IMR-90 (cell line): ENCODE results near the gene LRP1B. TPM values are rescaled to one million over a fixed set of nuclear protein-coding genes. Genes with fewer than 3 reads are reported as not detected.

Source experiments
- ATAC-seq: fragments of 200-7000 bp; cut with Tn5 transposase; 2 replicates; pipeline ENCODE4 v1.9.1; 2020; ENCODE audit warnings: low read depth, mild to moderate bottlenecking, moderate library complexity
- BruUV-seq: library from RNA; stranded (reverse); fragments of 400-500 nt; replicated peaks from 2 replicates; lab custom pipeline; 2021; lab: Mats Ljungman, UMichigan
- CTCF ChIA-PET: fragments of 300-600 bp; formaldehyde crosslinking; extraction: SDS; loops from one replicate; lab custom pipeline; 2021; ENCODE audit warnings: antibody characterized with exemption; lab: Yijun Ruan, JAX
- POLR2A ChIA-PET: fragments of 300-600 bp; sonication (Branson Sonifier 250); formaldehyde crosslinking; loops from one replicate; lab custom pipeline; 2022; ENCODE audit warnings: antibody characterized with exemption; ENCODE audit not compliant: unreplicated experiment; lab: Charles Lee
- DNase-seq: peaks from one replicate; pipeline ENCODE4 v3.0.0; 2013
- H2AFZ ChIP-seq: replicated peaks from 2 replicates; pipeline ENCODE3; 2013; ENCODE audit warnings: low read length, mild to moderate bottlenecking; ENCODE audit not compliant: poor library complexity
- H2AK5ac ChIP-seq: 2 replicates; pipeline ENCODE4 v1.6.1; 2013; ENCODE audit warnings: low read depth, low read length, inconsistent platforms
- H2AK9ac ChIP-seq: replicated peaks from 2 replicates; pipeline ENCODE3; 2013; ENCODE audit warnings: mild to moderate bottlenecking, low read depth, low read length, moderate library complexity; ENCODE audit not compliant: poor library complexity
- H2BK120ac ChIP-seq: 2 replicates; pipeline ENCODE4 v1.6.1; 2013; ENCODE audit warnings: low read depth, low read length, inconsistent platforms
- H2BK15ac ChIP-seq: 3 replicates; pipeline ENCODE4 v1.6.1; 2013; ENCODE audit warnings: low read depth, low read length, inconsistent platforms
- H2BK20ac ChIP-seq: 2 replicates; pipeline ENCODE4 v1.6.1; 2013; ENCODE audit warnings: low read depth, mild to moderate bottlenecking, inconsistent platforms, low read length, moderate library complexity
- H2BK5ac ChIP-seq: 2 replicates; pipeline ENCODE4 v1.6.1; 2013; ENCODE audit warnings: mild to moderate bottlenecking, low read depth, low read length, inconsistent platforms; ENCODE audit not compliant: poor library complexity, severe bottlenecking
- H3K14ac ChIP-seq: replicated peaks from 2 replicates; pipeline ENCODE4 v1.6.1; 2013; ENCODE audit warnings: low read depth, low read length, inconsistent platforms
- H3K18ac ChIP-seq: 2 replicates; pipeline ENCODE4 v1.6.1; 2013; ENCODE audit warnings: low read depth, low read length, control low read depth
- H3K23ac ChIP-seq: 2 replicates; pipeline ENCODE4 v1.6.1; 2013; ENCODE audit warnings: low read depth, low read length, inconsistent platforms
- H3K27ac ChIP-seq: 2 replicates; pipeline ENCODE4 v1.5.1; 2013; ENCODE audit warnings: mild to moderate bottlenecking, control low read depth, low read length; ENCODE audit not compliant: insufficient read depth
- H3K27me3 ChIP-seq: 2 replicates; pipeline ENCODE4 v1.6.1; 2013; ENCODE audit warnings: low read length; ENCODE audit not compliant: control insufficient read depth, insufficient read depth
- H3K36me3 ChIP-seq: 2 replicates; pipeline ENCODE4 v1.6.1; 2013; ENCODE audit warnings: low read length, mixed read lengths; ENCODE audit not compliant: control insufficient read depth, insufficient read depth
- H3K4ac ChIP-seq: 2 replicates; pipeline ENCODE4 v1.6.1; 2013; ENCODE audit warnings: low read depth, low read length, inconsistent platforms
- H3K4me1 ChIP-seq: 2 replicates; pipeline ENCODE4 v1.6.1; 2013; ENCODE audit warnings: low read length, mixed read lengths; ENCODE audit not compliant: control insufficient read depth, insufficient read depth
- H3K4me2 ChIP-seq: 2 replicates; pipeline ENCODE4 v1.6.1; 2013; ENCODE audit warnings: low read depth, mild to moderate bottlenecking, control low read depth, low read length, moderate library complexity
- H3K4me3 ChIP-seq: 2 replicates; pipeline ENCODE4 v1.5.1; 2013; ENCODE audit warnings: low read depth, mild to moderate bottlenecking, control low read depth, low read length, moderate library complexity; ENCODE audit not compliant: insufficient read depth
- H3K56ac ChIP-seq: 2 replicates; pipeline ENCODE4 v1.6.1; 2013; ENCODE audit warnings: low read length, inconsistent platforms; ENCODE audit not compliant: insufficient read depth; ENCODE audit errors: extremely low read depth
- H3K79me1 ChIP-seq, 2 experiments: 2 replicates each; pipeline ENCODE4 v1.6.1; 2013; ENCODE audit warnings: low read length in 2 of 2, inconsistent platforms in 1 of 2, low read depth in 1 of 2
- H3K9ac ChIP-seq: 2 replicates; pipeline ENCODE4 v1.6.1; 2013; ENCODE audit warnings: low read depth, low read length, control low read depth
- H3K9me1 ChIP-seq: 2 replicates; pipeline ENCODE4 v1.6.1; 2013; ENCODE audit warnings: low read length, inconsistent platforms; ENCODE audit not compliant: insufficient read depth
- H3K9me3 ChIP-seq: 2 replicates; pipeline ENCODE4 v1.6.1; 2013; ENCODE audit warnings: low read length; ENCODE audit not compliant: control insufficient read depth, insufficient read depth
- H4K20me1 ChIP-seq: 2 replicates; pipeline ENCODE4 v1.6.1; 2013; ENCODE audit warnings: low read length, inconsistent platforms; ENCODE audit not compliant: insufficient read depth
- H4K5ac ChIP-seq: 2 replicates; pipeline ENCODE4 v1.6.1; 2013; ENCODE audit warnings: mild to moderate bottlenecking, low read depth, low read length, control low read depth
- H4K8ac ChIP-seq, 2 experiments: 2 replicates each; pipeline ENCODE4 v1.6.1; 2013; ENCODE audit warnings: low read depth in 2 of 2, low read length in 2 of 2, control low read depth in 1 of 2, inconsistent platforms in 1 of 2
- H4K91ac ChIP-seq: 2 replicates; pipeline ENCODE4 v1.6.1; 2013; ENCODE audit warnings: low read depth, low read length, inconsistent platforms; ENCODE audit not compliant: insufficient read depth
- BHLHE40 ChIP-seq: fragments of 150-350 bp; IDR thresholded peaks from 2 replicates; pipeline ENCODE4 v1.6.1; 2016; ENCODE audit warnings: mild to moderate bottlenecking, low read depth, low read length
- CEBPB ChIP-seq: IDR thresholded peaks from 2 replicates; pipeline ENCODE4 v1.6.1; 2012; ENCODE audit warnings: low read depth, low read length, improper control_type of control experiment
- CHD1 ChIP-seq: IDR thresholded peaks from 2 replicates; pipeline ENCODE4 v1.6.1; 2012; ENCODE audit warnings: low read depth, low read length, improper control_type of control experiment
- CTCF ChIP-seq: conservative IDR thresholded peaks from 2 replicates; pipeline ENCODE4 v1.5.1; 2012; ENCODE audit warnings: mild to moderate bottlenecking, low read depth, low read length, improper control_type of control experiment
- ELK1 ChIP-seq: fragments of 150-350 bp; IDR thresholded peaks from 2 replicates; pipeline ENCODE4 v1.6.1; 2016; ENCODE audit warnings: low read depth, mild to moderate bottlenecking, low read length, moderate library complexity, borderline replicate concordance
- FOS ChIP-seq: fragments of 150-350 bp; IDR thresholded peaks from 2 replicates; pipeline ENCODE4 v1.6.1; 2016; ENCODE audit warnings: low read depth, low read length
- MAFK ChIP-seq: IDR thresholded peaks from 2 replicates; pipeline ENCODE4 v1.6.1; 2012; ENCODE audit warnings: low read depth, low read length, improper control_type of control experiment
- MAZ ChIP-seq: IDR thresholded peaks from 2 replicates; pipeline ENCODE4 v1.6.1; 2012; ENCODE audit warnings: low read depth, mild to moderate bottlenecking, low read length, improper control_type of control experiment, moderate library complexity, borderline replicate concordance
- MXI1 ChIP-seq: IDR thresholded peaks from 2 replicates; pipeline ENCODE4 v1.6.1; 2012; ENCODE audit warnings: low read depth, mild to moderate bottlenecking, low read length, moderate library complexity, borderline replicate concordance
- NFE2L2 ChIP-seq: fragments of 150-350 bp; IDR thresholded peaks from 2 replicates; pipeline ENCODE4 v1.6.1; 2016; ENCODE audit warnings: low read depth, mild to moderate bottlenecking, low read length
- POLR2A ChIP-seq: IDR thresholded peaks from 2 replicates; pipeline ENCODE4 v1.6.1; 2012; ENCODE audit warnings: mild to moderate bottlenecking, low read depth, low read length
- RAD21 ChIP-seq: IDR thresholded peaks from 2 replicates; pipeline ENCODE4 v1.6.1; 2012; ENCODE audit warnings: low read length, improper control_type of control experiment
- RCOR1 ChIP-seq: IDR thresholded peaks from 2 replicates; pipeline ENCODE4 v1.6.1; 2012; ENCODE audit warnings: mild to moderate bottlenecking, low read length, improper control_type of control experiment; ENCODE audit not compliant: insufficient replicate concordance
- RFX5 ChIP-seq: IDR thresholded peaks from 2 replicates; pipeline ENCODE4 v1.8.0; 2012; ENCODE audit warnings: low read depth, mild to moderate bottlenecking, low read length, moderate library complexity
- SMC3 ChIP-seq: fragments of 150-350 bp; IDR thresholded peaks from 2 replicates; pipeline ENCODE4 v1.6.1; 2016; ENCODE audit warnings: low read depth, mild to moderate bottlenecking, antibody characterized with exemption, low read length, moderate library complexity
- USF2 ChIP-seq: fragments of 150-350 bp; IDR thresholded peaks from 2 replicates; pipeline ENCODE4 v1.6.1; 2017; ENCODE audit warnings: mild to moderate bottlenecking, antibody characterized with exemption, low read length, low read depth
- WGBS, 2 experiments: methylation state at CpG; one replicate each; pipeline versions ENCODE4 v1.1.5 to v1.1.7; 2013; ENCODE audit warnings: missing lambda C conversion rate in 2 of 2; ENCODE audit not compliant: insufficient read length in 1 of 2; ENCODE audit errors: extremely low coverage in 2 of 2; 5-methylcytosine and 5-hydroxymethylcytosine counted together
- dilution Hi-C: fragments of 300-500 bp; cut with HindIII; formaldehyde crosslinking; loops from one replicate; pipeline ENCODE4 v1.14.3; 2018; ENCODE audit warnings: low sequenced_read_pairs; ENCODE audit not compliant: unreplicated experiment
- in situ Hi-C: fragments of 300-500 bp; cut with MboI; formaldehyde crosslinking; loops from 3 replicates; pipeline ENCODE4 v1.14.3; 2019; ENCODE audit warnings: low sequenced_read_pairs, inconsistent platforms, mixed read lengths
- intact Hi-C: fragments of 100-400 bp; cut with micrococcal nuclease; formaldehyde crosslinking; loops from 2 replicates; pipeline ENCODE4 v1.10.0; 2022
- polyA plus RNA-seq, 3 experiments: library from polyadenylated mRNA; depleted of rRNA; stranded (reverse); fragments of >200 nt; gene quantifications; 2 replicates each; pipeline ENCODE4 v1.2.3, GENCODE V29; 2012; ENCODE audit warnings: low replicate concordance in 1 of 3
- total RNA-seq: library from RNA; depleted of rRNA; stranded (reverse); fragments of >200 nt; gene quantifications from 2 replicates; pipeline ENCODE4 v1.2.3, GENCODE V29; 2012

Gene LRP1B
- total and polyA plus RNA-seq, 2 of the 4 experiments (the other 2 are of a cell fraction), result under 0.01 to 0.02 TPM

- Histone ChIP-seq H4K8ac (no peak overlapping the region), H2BK20ac (no peak overlapping the region), H3K56ac (no peak overlapping the region), H3K4me3 (no peak overlapping the region), H3K4me2 (no peak overlapping the region), H3K36me3 (no peaks in the 10 kb centered on the region), H2BK5ac (no peak overlapping the region), H2BK15ac (no peak overlapping the region), H3K27ac (no peak overlapping the region), H4K20me1 (no peaks in the 10 kb centered on the region), H2AK9ac (no peak overlapping the region), H3K79me1 (no peaks in the 10 kb centered on the region), H3K9me3 (no peaks in the 10 kb centered on the region), H3K18ac (no peak overlapping the region), H2BK120ac (no peak overlapping the region), H2AFZ (no peak overlapping the region), H4K91ac (no peak overlapping the region), H2AK5ac (no peak overlapping the region), H3K23ac (no peak overlapping the region), H3K4ac (no peak overlapping the region), H3K9ac (no peak overlapping the region), H3K9me1 (no peaks in the 10 kb centered on the region), H3K14ac (no peak overlapping the region), H4K5ac (no peak overlapping the region), H3K4me1 (peaks cover 3% of the 10 kb centered on the region; the same call in 1 of the 2 replicates), H3K27me3 (no peaks in the 10 kb centered on the region)
- dilution Hi-C loops (no loop called here), in situ Hi-C loops (no loop called here), intact Hi-C loops (no loop called here)
- no TSS peak for BruUV-seq
- DNase-seq (no peak), ATAC-seq (no peak)
- no CpG with 5 or more reads among the region's 3 CpGs for WGBS, 2 experiments
- ChIA-PET CTCF (no interaction called here), POLR2A (no interaction called here)
- TF ChIP-seq CEBPB, result no peak
- no peak for TF ChIP-seq RFX5
- no peak for TF ChIP-seq BHLHE40
- no peak for TF ChIP-seq FOS
- TF ChIP-seq MAZ, result no peak
- no peak for TF ChIP-seq NFE2L2
- TF ChIP-seq MAFK, result no peak
- TF ChIP-seq MXI1, result no peak
- TF ChIP-seq RCOR1, result no peak
- no peak for TF ChIP-seq CHD1
- TF ChIP-seq POLR2A, result no peak
- TF ChIP-seq USF2, result no peak
- TF ChIP-seq RAD21, result no peak
- TF ChIP-seq ELK1, result no peak
- no peak for TF ChIP-seq SMC3
- TF ChIP-seq CTCF, result no peak
Observed at GRCh38 chr2:141492816-141493215, 638.0 kb downstream of the LRP1B start.
